Activated CD4-positive, alpha-beta T cell treated with anti-CD3 and anti-CD28 coated beads for 48 hours (primary cell): ENCODE data around the gene SGMS1.

ENCODE experiments used
- DNase-seq: peaks from one replicate; pipeline ENCODE4 v3.0.0-alpha.2; 2020

SGMS1 gene

DNA sequence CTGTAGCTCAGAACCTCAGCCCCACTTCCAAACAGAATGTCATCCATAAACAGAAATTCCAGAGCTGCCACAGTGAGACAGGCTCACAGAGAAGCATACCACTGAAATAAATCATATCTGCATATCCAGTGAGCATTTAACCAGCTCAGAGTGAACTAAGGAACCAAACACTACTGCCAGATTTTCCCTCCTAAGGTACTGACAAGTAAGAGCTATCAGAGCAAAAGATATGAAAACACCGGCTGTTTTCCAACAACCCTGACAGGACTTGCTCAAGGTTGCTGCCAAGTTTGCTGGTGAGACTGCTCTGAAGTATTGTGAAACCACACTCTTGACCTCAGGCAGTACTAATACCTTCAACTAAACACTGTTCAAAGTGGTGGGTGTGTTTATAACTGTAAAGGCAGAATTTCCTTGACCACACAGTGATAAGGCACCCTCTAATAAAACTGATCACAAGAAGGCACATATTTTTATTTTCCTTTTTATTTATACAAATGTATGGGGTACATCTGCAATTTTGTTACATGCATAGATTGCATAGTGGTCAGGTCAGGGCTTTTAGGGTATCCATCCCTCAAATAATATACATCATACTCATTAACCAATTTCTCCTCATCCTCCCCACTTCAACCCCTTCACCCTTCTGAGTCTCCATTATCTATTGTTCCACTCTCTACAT, 18.3 kb downstream of the SGMS1 start:
- DNase-seq: no peak

DNA sequence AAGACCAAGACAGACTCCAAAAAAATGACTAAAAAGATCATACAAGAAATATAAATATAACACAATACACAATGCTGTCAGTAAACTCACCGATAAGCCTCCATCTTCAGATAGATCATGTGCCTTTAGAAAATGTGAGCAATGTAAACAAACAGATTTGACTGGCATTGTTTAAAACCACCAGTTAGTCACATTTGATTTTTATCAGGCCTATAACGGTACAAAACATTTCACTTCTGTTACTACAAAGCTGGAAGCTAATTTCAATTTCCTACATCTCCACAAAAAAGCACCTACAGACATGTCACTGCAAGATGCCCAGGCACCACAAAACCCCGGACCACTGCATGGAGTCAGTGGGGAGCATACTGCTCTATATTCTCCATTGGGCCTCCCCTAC, 18.9 kb downstream of the SGMS1 start:
- DNase-seq: no peak

DNA sequence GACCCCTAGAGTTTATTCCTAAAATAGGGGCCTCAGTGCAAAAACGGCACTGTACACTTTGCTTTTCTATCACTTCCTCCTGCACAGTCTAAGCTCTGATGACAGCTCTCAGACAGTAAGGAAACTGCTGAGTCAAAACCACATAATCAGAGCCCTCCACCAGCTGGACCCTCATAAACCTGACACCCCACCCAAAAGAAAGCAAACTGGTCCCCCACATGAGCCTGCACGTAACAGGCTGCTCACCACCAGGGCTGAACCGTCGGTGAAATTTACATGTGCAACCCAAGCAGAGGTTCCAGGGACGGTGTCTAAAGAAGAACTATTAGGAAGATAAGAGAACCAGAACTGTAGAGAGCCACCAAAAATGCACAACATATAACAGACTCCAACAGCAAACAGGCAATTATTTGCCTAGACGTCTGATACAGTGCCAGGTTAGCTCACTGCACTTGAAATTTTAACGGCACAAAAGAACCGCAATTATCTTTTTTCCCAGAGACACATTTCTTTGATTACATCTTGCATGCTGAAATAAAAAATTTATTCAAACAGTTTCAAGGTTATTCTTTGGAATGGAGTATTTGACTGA, 19.6 kb downstream of the SGMS1 start:
- no peak for DNase-seq

DNA sequence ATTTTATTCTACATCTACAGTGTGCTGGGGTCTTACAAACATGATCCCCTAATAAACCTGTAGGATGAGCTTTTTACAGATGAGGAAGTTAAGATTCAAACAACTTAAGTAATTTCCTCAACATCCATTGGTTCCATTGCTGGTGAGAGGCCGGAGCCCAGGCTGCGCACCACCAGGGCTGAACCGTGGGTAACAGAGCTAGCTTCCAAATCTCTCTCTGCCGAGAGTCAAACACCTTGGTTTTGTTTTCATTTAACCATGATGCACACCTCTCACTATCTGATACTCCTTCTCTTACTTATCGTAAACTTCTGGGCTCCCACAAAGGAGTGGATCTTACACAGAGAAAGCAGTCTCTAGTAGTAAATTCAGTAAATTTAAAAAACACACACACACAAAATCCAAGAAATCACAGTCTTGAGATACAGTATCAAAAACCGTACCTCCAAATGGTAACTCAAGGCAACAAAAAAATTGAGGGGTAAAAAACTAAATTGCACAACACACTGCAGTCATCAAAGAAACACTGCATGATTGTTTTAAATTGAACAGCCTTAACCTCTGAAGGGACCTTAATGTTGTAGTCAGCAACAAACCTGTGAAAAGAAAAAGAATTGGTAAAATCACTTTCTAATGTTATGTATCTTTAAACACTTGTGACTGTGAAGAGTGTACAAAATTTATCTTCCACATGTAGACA, 20.5 kb downstream of the SGMS1 start:
- no peak for DNase-seq

DNA sequence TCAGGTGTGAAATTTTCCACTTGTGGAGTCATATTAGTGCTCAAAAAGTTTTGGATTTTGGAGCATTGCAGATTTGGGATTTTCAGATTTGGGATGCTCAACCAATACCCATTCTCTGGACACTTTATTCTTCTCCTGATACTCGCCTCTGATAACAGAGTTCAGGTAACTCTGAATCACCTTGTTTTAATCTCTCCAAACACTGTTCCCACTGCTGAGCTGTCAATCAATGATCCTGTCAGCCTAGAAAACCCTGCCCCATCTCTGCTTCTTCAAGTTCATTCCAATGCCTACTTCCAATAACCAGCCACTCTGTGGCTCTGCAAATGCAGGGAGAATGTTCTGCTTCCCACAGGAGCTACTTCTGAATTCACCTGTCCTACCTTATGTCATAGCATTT, 21.8 kb downstream of the SGMS1 start:
- DNase-seq: no peak

DNA sequence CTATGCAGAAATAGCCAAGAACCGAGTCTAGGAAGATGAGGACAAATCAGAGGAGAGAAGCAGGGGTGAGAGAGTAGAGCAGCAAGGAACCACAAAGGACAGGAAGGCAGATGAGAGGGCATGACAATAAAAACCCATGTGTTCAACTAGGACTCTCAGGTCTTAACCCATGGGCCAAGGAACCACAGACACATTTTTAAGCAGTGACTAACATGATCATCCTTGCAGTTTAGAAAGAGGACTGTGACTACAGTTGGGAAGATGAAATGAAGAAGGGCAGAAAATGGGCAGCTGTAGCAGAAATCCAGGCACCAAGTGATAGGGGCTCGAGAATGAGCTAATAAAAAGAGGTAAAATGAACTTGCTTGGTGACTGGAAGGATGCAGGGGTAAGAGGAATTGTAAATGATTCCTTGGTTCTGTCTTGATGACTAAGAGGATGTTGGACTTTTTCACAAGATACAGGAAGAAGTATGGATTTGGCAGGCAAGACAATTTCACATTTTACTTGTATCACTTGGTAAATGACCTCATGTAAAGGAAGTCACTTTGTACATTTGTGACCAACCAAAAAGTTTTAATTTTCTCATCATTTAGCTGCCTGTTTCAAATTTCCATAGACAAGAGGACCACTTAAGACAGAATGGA, 22.8 kb downstream of the SGMS1 start:
- DNase-seq: no peak

DNA sequence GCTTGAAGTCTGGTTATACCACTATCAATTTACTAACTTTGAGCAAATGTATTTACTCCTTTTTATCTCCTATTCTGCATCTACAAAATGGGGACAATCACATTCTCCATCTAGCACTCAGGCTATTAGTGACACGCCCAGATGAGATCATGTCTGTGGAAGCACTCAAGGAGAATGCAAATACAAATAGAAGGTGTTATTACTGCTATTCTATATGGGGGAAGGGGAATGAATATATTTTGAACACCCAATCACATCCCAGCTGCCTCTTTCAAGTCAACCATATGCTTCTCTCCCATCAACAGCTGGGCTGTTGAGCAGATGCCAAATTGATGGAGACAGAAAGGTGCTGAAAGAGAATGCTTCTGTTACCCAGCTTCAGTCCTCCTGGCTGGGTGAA, 23.5 kb downstream of the SGMS1 start:
- no peak for DNase-seq

DNA sequence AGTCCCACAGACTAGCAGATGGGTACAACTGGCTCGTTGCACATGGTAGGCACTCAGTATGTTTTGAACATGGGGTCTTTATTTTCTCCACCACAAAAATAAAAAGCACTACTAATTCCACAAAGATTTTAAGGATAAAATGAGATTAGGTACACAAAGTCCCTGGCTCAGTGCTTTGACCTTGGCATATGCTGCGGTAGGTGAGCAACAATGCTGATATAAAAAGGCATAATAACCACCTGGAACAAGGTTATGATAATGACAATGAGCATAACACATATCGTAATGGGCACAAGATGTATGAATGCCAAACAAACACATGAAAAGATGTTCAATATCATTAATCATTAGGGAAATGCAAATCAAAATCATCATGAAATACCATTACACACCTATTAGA, 26.9 kb downstream of the SGMS1 start:
- no peak for DNase-seq

DNA sequence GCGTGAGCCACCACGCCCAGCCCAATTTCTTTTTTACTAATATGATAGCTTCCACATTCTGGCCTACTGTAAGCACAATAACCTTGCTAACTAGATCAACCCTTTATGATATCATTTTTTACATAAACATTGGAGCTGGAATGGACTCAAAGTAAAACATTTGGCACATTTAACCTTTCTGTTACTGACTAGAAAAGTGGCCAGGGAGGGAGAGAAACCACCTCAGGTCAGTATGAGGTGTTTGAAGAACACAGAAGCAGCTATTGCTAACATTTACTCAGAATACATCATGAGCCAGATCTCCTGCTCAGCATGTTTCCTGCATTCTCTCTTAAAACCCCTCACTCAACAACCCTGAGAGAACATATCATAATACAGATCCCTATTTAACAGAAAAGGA, 27.3 kb downstream of the SGMS1 start:
- DNase-seq: no peak

DNA sequence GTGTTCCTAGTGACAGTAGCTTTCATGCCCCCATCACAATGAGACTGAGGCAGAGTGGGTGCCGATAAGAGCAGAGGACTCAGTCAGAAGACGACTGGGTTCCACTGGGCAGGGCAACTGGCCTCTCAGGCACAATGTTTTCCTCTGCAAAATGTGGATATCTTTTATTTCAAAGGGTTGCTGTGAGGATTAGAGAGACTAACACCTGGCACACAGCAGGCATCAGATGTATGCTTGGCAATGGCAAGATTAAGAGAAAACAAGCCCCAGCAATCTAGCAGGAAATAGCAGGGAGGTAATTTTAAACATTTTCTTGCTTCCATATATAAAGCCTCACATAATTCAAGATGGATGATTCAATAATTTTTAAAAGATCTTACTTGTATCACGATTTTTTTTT, 28.0 kb downstream of the SGMS1 start:
- no peak for DNase-seq

DNA sequence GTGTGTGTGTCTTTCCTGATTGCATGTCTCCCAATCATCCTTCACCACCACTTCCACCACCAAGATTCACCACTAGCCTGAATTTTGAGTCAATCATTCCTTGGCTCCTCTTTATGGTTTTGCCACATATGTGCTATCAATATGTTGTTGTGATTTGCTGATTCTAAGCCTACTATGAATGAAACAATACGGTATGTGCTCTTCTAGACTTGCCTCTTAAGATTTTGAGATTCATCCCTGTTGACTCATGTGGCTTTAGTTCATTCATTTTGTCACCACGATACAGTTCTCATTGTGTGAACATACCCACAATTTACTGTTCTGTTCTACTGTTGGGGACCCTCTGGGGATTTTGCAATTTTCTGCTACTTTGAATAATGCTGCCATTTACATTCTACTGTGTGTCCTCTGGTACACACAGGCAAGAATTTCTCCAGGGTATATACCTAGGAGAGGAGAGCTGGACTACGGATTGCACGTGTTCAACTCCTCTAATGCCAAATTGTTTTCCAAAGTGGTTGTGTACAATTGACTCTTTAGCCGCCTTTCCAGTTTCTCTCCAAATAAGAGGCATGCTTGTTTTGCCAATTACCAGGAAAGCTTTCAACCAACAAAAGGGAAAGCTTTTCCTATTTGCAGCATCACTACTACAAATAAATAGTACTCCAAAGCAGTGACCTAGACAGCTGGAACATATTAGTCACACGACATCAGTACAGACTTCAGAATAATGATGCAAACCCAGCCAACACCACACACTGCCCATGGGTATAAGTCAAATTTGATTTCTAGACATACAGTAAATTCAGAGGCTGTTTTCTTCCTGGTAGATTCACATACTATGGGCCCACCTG, 30.0 kb downstream of the SGMS1 start:
- no peak for DNase-seq

DNA sequence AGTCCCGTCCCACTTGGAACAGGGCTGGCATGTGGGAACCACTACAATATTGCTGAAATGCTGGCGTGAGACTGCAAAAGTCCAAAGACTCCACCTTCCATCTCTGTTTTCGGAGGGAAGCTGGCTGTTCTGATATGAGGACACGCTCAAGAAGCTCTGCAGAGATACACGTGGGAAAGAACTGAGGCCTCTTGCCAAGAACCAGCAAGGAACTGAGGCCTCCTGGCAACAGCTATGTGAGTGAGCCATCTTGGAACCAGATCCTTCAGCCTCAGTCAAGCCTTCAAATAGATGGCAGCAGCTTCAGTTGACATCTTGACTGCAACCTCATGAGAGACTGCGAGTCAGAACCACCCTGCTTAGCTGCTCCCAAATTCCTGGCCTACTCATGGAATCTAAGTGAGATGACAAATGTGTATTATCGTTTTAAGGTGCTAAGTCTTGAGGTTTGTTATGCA, 30.8 kb downstream of the SGMS1 start:
- no peak for DNase-seq

DNA sequence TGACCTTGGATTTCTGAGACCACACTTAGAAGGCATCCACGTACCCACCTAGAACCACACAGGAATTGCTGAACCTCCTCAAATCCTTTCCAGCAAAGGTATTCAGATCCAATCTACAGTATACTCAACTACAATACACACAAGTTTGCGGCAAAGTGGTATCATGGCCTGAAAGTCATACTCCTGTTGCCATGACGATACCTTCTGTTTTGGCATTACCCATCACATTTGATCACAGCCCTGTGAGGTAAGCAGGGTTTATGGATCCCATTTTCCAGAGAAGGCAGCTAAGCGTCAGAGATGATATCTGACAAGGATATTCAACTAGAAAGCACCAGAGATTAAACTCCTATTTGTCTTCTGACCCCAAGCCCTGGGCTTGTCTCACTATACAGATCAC, 32.8 kb downstream of the SGMS1 start:
- DNase-seq: no peak

DNA sequence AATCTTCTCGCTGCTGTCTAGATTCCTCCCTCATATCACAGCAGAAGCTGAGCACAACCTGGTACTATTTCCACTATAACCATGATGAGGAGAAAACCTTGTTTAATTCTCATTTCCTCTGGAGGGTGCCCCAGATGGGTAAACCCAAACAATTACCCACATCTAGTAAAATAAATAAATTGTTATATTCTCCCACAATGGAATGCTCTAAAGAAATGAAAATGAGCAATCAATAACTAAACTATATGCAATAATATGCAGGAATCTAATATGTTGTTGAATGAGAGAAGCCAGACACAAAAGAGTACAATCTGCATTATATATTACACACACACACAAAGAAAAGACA, 37.0 kb downstream of the SGMS1 start:
- no peak for DNase-seq

DNA sequence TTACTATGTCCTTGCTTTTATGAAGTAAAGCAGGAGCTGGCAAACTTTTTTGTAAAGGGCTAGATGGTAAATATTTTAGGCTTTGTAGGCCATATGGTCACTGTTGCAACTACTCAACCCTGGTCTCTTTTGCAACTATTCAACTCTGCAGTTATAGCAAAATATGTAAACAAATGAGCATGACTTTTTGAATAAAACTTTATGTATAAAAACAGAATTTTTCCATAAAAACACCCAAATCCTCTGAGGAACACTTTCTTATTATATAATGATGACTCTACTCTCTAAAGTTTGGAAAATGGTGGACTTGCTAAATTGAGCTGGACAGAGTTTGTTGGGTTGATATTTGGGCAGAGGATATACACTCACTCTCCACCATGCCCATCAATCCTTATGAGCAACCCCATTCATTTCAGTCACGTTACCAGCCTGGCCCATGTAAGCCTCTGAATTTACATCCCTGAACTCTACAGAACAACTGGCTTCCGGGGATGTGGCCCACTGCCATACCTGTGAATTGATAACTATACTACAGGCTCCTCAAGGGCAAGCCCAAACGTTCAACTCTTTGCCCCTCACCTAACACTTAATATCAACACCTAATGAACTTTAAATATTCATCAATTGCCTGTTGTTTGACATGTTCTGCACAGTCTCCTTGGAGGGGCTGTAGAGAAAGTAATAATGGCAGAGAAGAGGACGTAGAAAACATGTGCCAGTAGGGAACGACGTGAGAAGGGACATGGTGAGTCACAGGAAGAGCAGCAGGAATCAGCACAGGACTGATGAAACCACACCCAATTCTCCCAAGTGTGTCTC, 37.6 kb downstream of the SGMS1 start:
- DNase-seq: no peak

DNA sequence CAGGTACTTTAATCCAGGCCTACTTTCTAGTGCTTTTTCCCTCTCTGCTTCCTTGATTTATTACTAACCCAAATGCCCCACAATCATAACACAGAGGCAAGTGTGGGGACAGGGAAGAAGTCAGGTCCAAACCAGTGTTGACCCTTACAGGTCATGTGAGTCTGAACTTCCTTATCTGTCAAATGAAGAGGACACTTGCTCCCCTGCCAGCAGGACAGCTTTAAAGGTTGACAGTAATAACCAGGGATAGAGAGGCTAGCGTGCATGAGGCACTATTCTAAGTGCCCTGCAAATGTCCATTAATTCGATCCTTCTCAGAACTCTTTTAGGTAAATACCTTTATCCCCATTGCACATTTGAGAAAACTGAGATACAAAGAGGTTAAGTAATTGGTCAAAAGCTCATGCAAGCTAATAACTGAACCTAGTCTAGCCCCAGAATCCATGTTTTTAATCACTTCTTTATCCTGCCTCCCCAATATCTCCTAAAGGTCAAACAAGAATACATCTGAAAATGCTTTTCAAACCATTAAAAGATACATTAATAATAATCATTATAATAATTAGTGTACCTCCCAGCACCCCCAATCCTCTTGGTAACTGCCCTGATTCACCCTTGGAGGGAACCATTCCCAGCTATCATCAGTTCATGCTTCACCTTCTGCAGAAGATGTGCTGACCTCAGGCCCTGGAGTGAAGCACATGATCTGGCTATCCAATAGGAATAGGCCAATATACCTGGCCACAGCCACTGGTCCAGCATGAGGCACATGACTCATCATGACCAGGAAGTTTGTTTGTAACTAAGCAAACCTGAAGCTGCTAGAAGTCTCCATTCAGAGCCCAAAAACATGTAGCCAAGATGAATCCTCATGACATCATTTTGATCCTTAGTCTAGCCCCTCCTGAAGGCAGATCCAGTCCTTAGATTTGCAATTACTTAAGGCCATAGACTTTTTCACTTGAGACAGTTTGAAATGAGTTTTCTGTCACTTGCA, 40.7 kb downstream of the SGMS1 start:
- no peak for DNase-seq

DNA sequence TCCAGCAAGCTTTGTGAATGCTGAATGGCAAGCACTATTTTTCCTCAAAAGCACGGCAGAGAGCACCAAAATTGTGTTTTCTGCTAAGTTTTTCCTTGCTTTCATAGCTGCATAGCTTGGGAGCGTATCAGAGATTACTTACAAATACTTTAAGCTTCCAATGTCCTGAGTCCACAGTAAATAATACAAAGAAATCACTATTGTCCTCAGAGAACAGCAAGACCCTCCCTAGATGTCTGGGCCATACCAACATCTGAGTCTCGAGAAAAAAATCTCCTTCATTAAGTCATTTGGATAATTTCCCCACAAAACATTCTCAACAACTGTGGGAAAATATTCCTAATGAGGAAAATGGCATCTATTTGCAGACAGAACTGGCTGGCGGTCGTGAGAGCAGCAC, 41.7 kb downstream of the SGMS1 start:
- no peak for DNase-seq

DNA sequence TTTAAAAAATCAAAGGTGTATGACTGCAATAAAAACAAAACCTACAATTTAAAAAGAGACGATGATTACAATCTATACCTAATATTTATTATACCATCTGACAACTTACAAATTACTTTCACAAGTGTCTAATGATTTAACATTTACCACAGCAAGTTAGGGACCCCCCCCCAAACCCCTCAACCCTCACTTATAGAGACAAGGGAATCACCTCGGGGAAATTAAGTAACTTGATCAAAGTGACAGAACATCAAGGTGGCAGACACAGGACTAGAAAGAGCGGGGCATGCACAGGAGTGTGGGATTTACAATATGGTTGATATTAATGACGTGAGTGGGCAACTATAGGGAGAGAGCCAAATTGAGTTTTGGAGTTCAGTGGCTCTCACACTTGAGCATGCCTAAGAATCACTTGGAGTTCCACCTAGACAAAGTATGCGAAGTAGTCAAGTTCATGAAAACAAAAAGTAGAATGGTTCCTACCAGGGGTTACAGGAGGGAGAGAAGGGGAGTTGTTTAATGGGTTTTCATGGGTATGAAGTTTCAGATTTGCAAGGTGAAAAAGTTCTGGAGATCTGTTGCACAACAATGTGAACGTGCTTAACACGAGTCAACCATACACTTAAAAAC, 43.4 kb downstream of the SGMS1 start:
- DNase-seq: no peak

DNA sequence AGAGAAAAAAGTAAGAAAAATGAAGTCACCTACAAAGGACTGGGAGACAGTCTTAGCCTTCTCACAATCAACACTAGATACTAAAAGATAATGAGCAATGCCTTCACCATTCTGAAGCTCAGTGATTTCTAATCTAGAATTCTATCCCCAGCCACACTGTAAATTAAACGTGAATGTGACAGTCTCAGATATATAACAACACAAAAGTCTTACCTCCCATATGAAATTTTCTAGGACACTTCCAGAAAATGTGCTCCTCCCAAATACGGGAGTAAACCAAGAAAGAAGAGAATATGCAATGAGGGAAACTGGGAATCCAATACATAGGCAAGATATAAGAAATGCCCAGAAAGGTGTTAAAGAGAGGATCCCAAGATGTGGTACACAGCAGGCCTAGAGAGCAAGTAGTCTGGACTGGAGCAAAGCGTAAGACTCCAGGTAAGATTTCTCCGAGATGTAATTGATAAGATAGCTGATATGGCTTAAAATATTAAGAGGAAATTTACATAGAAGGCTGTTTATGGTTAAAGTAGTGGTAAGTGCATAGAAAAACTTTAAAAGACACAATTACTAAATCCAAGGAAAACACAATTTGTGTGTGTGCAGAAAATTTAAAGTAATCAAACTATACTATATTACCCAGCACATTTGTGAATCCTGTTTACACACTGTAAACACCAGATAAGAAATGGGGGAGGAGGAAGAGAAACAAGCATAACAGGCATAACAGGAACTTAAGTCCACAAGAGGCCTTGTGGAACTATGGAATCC, 44.1 kb downstream of the SGMS1 start:
- no peak for DNase-seq

DNA sequence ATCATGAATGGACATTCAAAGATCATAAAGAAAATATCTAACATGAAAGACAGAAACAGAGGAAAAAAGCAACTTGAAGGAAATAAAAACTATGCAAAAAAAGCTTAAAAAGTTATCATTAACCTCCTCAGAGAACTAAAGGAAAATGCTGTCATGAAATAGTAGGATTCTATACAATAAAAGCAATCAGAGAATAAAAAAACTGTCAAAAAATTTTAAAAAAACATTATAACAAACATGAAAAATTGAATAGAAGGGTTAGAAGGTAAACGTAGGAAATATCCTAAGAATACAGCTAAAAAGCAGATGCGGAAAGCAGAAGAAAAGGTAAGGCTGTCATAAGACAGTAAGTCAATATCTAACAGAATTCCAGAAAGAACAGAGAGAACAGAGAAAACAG, 44.8 kb downstream of the SGMS1 start:
- no peak for DNase-seq
